HPDE6-E6E7 (cell line): ENCODE results near the gene LMX1B.
"Not testable (repeated sequence)": the region's sequence is repeated elsewhere in the genome, so short reads cannot be mapped to it uniquely, and the experiment has no call there.

Experiments
- DNase-seq: peaks from one replicate; pipeline ENCODE4 v3.0.0; 2011; ENCODE audit warnings: missing footprints; ENCODE audit errors: extremely low spot score

Gene LMX1B

DNA sequence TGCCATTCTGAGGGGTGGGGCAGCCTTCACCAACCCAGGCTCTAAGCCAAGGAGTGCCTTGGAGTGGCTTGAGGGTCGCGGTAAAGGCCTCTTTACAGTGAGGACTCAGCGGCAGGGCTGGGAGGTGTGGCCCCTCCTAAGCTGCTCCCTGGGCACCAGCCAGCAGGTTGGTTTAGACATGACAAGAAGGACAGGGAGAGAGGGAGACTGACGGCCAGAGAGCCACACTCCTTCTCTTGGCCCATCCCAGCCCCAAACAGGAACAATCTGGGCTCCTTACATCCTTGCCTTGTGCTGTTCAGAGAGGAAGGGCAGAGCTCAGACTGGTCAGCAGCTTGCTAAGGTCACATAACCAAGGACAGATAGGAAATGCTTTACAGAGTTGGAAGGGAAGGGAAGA lies 94.5 kb downstream of the LMX1B start:
- no peak for DNase-seq

DNA sequence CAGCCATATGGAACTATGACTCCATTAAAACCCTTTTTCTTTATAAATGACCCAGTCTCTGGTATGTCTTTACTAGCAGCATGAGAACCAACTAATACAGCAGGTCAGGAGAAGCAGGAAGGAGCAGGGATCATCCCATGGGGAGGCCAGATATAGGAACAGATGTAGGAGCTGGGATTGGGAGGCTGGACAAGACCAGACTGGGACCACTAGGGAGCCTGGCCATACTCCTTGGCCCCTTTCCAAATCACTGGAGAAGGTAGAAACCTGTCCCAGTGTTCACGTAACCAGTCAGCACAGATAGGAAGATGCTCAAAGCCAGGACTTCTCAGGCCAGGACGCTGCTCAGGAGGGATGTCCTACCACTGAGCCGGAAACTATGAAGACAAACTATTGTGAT lies 95.5 kb downstream of the LMX1B start:
- DNase-seq = no peak

DNA sequence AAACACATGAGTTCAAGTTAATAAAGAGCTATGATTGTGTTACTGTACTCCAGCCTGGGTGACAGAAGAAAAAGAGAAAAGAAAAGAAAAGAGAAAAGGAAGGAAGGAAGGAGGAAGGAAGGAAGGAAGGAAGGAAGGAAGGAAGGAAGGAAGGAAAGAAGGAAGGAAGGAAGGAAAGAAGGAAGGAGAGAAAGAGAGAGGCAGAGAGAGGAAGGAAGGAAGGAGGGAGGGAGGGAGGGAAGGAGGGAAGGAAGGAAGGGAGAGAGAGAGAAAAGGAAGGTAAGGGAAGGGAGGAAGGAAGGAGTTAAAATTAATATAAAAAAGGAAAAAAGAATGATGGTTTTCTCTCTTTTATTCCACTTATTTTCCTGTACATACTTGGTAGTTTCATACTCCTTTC lies 101.7 kb downstream of the LMX1B start:
- DNase-seq = no peak

DNA sequence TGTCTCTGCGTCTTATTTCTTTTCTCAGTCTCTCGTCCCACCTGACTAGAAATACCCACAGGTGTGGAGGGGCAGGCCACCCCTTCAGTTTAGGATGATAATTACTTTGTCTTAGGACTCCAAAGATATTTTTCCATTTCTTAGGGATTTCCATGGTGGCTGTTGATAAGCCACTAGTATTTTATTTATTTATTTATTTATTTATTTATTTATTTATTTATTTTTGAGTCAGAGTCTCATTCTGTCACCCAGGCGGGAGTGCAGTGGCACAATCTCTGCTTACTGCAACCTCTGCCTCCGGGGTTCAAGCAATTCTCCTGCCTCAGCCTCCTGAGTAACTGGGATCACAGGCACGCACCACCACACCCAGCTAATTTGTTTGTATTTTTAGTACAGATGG lies 103.7 kb downstream of the LMX1B start:
- DNase-seq = not testable (repeated sequence)

DNA sequence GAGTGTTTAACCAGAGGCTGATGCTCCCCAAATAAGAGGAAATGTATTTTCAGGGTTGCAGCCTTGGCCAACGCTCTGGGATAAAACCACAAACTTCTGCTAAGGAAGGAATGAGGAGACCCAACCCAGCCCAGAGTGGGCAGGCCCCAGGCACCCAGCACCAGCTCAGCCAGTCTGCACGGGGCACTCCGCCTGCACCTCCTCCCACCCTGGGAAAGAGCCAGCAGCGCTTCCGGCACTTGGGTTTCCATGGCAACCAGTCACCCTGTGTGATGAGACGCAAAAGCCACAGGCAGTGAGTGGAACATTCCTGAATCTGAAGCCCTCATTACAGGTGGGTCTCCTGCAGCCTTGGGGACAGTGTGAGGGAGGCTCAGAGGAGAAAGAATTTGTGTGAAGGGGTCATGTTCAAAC lies 105.9 kb downstream of the LMX1B start:
- no peak for DNase-seq

DNA sequence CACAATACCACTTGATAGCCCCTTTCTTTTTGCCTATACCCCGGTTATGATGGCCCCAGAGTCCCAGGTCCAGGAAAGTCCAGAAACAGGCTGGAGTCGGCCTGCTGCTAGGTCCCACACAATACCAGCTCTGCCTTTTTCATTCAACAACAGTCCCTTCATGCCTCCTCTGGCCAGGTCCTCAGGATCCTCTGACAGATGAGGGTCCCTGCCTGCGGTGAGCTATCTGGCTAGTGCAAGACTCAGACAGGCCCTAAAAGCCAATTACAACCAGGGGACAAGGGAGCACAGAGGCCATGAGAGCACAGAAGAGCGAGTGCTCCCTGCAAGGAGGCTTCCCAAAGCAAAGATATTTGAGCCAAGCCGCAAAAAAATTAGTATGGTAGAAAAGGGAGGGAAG lies 106.3 kb downstream of the LMX1B start:
- no peak for DNase-seq

DNA sequence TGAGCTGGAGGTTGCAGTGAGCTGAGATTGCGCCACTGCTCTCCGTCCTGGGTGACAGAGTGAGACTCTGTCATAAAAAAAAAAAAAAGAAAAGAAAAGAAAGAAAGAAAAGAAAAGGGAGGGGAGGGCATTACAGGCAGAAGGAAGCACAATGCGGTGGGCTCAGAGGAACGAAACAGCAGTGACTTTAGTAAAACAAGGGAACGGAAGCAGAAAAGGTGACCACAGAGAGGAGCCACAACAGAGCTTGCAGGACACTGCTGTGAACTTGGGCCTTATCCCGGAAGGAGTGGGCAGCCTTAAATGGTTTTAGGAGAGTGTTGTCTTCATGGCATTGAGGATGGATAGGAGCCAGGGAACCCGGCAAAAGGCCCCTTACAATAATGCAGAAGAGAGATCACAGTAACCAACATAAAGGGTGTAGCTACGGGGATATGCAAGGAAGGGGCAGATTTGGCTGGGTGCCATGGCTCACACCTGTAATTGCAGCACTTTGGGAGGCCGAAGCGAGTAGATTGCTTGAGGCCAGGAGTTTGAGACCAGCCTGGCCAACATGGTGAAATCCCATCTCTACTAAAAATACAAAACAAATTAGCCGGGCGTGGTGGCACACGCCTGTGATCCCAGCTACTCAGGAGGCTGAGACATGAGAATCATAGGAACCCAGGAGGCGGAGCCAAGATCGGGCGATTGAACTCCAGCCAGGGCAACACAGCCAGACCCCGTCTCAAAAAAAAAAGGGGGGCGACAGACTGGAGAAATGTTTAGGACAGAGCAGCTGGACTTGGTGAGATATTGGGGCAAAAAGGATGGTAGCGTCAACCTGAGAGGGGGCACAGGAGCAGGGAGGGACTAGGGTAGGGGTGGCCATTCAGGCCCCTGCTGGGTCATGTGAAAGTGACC lies 107.2 kb downstream of the LMX1B start:
- DNase-seq = no peak

DNA sequence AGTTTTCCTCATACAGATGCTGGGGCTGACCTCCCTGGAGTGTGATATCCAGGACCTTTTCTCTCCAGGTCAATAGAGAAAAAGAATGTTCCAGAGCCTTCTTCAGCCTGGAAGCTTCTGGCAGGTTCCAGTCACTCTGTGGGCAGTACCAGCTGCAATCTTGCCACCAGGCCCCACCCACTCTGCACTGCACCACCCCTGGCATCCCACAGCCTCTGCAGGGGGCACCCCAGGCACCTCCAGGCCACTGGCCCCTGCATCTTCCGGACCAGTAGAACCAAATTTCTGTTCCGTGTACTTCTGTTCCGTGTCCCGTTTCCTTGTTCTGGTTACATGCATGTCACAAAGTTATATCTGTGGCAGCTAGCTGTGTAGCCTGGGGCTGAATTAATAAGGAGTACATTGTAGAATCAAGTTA lies 107.8 kb downstream of the LMX1B start:
- DNase-seq = no peak

DNA sequence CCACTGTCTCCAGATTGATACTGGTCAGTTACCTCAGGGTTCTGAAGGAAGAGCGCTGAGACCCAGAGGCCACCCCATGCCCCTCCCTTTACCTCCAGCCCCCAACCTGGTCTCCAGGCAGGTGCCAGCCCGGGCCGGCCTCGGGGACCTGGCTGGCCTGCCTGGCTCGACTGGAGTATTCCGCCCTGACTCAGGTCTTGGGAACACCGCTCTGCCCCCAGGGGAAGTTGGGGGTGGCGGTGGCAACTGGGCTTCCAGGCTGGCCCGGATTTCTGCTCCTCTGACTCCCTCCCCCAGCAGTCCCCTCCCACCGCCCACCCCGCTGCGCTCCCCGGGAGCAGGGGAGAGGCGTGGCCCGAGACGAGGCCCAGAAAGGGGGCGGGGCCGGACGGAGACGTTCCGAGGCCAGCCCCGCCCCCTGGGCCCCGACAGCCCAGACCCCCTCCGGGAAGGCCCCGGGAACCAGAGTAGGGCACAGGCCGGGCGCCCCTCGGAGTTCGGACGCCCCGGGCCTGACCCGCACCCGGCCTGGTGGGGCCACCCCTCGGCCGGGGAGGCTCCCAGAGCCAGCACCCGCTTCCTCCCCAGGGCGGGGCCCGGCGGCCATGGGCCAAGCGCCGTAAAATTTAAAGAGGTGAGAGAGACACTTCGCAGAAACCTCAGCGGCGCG lies 108.7 kb downstream of the LMX1B start:
- peak; percentile 73 for DNase-seq

DNA sequence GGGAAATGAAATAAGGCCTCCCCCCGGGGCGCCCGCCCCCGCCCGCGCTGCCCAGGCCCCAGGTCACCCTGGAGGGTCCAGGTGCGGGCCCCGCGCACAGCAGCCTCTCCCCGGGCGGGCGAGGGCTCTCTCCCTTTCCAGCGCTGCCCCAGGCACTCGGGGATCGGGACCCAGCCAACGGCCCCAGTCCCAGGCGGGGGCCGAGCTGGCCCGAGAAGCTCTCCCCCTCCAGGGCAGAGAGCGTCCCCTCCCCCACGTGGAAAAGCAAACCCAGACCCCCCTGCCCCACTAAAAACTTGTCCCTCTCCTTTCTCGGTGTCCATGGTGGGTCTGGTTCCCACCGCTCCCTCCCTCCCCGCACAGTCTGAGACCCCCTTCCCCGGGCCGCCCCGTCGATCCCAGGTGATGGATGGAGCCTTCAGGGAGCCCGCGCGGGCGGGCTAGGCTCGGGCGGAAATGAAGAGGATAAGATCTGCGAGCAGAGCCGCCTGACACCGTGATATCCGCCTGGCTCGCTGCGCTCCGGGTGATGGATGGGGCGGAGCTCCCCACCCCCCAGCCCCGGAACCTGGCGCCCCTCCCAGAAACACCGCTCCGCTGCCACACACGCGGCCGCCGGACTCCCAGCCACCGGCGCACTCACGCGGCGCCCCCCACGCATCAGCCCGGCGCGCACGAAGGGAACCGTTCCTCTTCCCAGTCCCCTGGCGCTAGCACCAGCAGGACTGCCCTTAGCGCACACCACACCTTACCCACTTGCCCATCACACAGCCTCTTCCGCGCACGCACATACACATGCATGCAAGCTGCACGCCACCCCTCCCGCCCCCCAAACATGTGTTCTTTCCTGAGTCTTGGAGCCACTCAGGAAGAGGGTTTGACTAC lies 109.4 kb downstream of the LMX1B start:
- DNase-seq = no peak

DNA sequence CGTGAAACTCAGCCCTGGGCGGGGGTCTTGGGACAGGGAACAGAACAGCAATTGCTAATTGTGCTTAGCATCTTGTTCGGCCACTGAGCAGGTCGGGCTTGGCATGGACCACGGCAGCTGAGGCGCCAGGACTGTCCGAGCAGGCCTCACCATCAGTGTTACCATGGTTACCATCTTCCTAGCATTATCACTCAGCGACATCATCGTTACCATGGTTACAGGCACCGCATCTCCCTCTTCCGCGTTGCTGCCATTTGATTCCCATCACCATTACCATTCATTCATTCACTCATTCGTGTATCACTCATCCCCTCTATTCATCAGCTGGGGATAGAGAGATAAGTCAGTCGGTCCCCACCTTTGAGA lies 110.1 kb downstream of the LMX1B start:
- no peak for DNase-seq

DNA sequence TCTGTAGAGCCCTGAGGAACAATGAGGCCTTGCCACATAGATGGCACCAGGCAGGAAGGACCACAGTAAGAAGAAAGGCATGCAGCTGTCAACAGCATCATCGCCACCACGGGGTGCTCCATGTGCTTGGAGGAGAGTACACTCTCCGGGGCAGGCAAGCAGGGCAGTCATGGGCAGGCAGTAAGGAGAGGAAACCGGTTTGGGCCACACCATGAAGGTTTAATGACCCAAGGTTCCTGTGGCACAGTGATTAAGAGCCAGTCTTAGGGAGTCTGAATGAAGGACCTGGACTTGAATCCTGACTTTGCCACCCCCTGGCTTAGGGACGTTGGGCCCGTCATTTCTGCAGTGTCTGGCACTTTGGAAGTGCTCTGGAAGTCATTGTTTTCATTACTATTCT lies 110.5 kb downstream of the LMX1B start:
- no peak for DNase-seq

DNA sequence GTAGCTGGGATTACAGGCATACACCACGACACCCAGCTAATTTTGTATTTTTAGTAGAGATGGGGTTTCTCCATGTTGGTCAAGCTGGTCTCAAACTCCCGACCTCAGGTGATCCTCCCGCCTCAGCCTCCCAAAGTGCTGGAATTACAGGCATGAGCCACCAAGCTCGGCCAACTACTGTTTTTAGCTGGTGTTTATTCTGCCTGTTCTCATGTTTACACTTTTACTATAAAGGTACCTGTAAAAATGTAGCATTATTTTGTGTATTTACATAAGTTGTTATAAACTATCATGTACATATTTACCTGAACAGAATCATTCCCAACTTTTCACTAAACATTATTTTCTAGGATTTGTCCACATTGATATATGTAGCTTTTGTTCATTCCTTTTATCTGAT lies 111.8 kb downstream of the LMX1B start:
- not testable (repeated sequence) for DNase-seq

DNA sequence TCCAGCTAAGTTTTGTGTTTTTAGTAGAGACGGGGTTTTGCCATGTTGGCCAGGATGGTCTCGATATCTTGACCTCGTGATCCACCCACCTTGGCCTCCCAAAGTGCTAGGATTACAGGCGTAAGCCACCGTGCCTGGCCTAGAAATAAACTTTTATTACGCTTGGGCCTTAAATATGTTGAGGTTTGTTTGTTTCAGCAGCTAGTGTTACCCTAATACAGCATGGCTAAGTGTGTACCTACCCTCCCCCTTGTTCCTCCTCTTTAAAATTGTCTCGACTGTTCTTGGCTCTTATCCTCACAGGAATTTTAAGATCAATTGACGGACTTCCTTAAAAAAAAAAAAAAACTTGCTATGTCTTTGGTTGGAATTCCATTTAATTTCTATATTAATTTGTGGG lies 114.5 kb downstream of the LMX1B start:
- DNase-seq = not testable (repeated sequence)

DNA sequence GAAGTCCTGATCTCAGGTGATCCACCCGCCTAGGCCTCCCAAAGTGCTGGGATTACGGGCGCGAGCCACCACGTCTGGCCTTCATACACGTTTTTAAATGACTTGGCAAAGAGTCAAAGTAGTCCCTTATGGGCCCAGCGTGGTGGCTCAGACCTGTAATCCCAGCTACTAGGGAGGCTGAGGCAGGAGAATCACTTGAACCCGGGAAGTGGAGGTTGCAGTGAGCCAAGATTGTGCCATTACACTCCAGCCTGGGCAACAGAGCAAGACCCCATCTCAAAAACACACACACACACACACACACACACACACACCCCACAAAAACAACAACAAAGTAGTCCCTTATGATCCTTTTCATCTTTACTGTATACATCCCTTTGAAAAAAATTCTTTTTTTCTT lies 116.9 kb downstream of the LMX1B start:
- DNase-seq = not testable (repeated sequence)

DNA sequence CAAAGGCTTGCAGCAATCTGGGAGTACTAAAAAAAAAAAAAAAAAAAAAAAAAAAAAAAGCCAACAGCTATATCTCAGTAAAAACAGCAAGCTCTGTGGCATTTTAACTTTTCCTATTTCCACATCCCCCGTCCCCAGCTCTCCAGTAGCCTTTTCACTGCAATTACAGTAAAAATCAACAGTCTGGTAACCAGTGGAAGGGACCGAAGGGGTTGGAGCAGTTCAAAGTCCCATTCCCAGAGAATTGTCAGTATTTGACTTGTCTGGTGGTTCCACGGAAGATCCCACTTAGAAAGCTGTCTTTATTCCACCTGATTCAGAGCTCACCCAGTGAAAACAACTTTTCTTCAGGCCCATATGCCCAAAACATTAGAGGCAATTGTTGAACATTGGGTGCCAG lies 119.3 kb downstream of the LMX1B start:
- DNase-seq = no peak

DNA sequence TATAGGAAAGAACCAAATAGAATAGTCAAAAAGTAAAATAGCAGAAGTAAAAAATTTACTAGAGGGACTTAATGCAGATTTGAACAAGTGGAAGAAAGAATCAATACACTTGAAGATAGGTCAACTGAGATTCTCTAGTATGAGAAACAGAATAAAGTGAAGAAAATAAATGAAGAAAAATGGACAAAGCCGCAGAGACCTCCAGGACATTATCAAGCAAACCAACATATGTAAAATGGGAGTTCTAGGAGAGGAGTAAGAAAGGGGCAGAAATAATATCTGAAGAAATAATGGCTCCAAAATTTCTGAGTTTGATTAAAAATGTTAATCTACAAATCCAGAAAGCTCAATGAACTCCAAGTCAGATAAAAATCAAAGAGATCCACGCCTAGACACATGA lies 121.1 kb downstream of the LMX1B start:
- DNase-seq = no peak

DNA sequence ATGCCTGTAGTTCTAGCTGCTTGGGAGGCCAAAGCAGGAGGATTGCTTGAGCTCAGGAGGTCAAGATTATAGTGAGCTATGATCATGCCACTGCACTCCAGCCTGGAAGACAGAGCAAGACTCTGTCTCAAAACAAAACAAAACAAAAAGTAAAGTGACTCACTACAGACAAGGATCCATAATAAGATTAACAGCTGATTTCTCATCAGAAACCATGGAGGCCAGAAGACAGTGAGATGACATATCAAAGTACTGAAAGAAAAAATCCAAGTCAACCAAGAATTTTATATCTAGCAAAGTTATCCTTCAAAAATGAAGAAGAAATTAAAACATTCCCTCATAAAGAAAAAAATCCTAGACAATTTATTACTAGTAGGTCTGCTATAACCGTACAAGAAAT lies 121.8 kb downstream of the LMX1B start:
- DNase-seq = no peak

DNA sequence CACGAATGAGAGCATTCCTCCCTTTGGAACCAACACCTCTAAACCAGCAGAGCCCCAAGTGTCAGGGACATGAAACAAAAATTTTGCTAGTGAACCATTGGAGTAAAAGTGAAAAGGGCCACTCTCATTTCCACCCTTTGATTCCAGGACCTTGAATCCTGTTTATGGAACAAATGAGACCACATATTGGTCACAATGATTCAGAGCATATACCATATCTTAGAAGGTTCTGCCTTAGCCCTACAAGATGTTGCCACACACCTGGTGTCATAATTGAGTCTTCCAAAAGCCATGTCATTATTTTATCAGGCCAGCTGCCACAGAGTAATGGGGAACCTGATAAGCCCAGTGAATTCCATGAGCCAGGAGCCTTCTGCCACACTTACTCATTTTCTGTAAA lies 124.8 kb downstream of the LMX1B start:
- DNase-seq = no peak

DNA sequence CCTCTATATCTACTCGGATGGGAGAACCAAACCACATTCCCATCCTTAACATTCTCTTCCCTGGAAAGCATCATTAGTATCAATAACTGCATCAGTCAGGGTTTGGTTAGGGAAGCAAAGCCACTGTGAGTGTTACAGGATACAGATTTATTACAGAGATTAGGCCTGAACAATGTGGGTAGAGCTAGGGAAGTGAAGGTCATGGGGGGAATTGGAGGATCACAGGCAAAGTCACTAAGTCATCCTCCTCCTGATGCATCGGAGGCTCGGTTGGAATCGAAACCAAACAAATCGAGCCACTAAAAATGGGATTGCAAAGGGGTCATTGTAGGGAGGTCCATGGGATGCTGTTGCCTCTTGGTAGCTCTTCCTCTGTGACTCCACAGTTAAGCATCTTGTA lies 129.3 kb downstream of the LMX1B start:
- DNase-seq = no peak

DNA sequence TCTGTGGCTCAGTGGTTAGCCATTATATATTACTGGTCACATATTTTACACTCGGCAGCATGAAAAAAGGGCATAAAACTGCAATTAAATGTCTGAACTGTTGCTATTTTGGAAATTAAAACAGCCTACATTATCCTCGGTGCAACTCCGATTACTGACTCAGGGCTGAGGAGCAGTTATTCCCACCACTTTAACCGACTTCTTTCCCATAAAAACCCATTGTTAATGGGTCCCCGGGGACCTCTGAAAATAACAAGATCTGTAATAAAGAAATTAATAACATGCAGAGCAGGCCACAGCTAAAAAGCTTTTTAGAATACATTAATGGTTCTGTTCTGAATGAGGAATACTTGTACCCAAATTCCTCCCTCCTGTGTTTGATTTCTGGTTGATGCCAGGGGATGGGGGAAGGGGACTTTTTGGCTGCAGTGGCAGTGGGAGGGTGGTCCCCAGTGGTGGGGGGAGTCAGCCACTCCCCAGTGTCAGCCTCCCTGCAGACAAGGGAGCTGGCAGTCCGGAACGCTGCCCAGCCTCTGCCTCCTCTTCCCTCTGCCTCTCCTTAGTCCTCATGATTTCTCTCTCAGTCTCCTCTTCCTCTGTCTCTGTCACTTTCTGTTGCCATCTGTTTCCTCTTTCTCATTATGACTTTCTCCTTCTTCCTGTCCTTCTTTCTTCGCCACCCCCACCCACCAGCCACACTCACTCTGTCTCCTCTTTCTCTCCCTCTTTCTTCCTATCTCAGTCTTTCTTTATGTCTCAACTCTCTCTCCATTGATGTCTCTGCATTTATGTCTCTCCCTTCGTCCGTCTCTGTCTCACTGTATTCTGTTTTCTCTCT lies 132.1 kb downstream of the LMX1B start:
- DNase-seq = no peak
